MM.1S (cell line): ENCODE data around the gene RASIP1.

Experiments used
- CTCF ChIP-seq: fragments of 300-600 bp; sonication (generic); IDR thresholded peaks from 2 replicates; pipeline ENCODE4 v1.5.1; 2016; ENCODE audit warnings: antibody characterized with exemption, low read length, mixed read lengths
- EZH2 ChIP-seq: fragments of 300-600 bp; sonication (generic); optimal IDR thresholded peaks from 2 replicates; pipeline ENCODE3; 2017; ENCODE audit warnings: low read depth, mild to moderate bottlenecking, antibody characterized with exemption, low read length, mixed read lengths

GRCh38 chr19:48686088-48686487 lies 54.3 kb downstream of the RASIP1 start:
- TF ChIP-seq CTCF (no peak), EZH2 (no peak)
